ENCODE data around the gene BRAT1.

BRAT1 gene

GRCh38 chr7:2509298-2509906 is 45.9 kb downstream of the BRAT1 start:
- DNase-seq: no peak

- peak; percentile 65 to 70 for DNase-seq
These were observed 46.8 kb downstream of the BRAT1 start for GRCh38 chr7:2508327-2509215.

- no peak for DNase-seq
These were observed 47.4 kb downstream of the BRAT1 start for GRCh38 chr7:2507917-2508306.

- DNase-seq: no peak
These were observed 48.0 kb downstream of the BRAT1 start for GRCh38 chr7:2507208-2507916.

GRCh38 chr7:2505401-2505800 is 49.9 kb downstream of the BRAT1 start:
- no peak for DNase-seq

GRCh38 chr7:2504889-2505375 is 50.4 kb downstream of the BRAT1 start:
- no peak for DNase-seq

- no peak for DNase-seq
These were observed 51.0 kb downstream of the BRAT1 start for GRCh38 chr7:2504128-2504888.

- no peak for DNase-seq
These were observed 52.0 kb downstream of the BRAT1 start for GRCh38 chr7:2503056-2503941.

GRCh38 chr7:2502647-2502966 is 52.7 kb downstream of the BRAT1 start:
- no peak for DNase-seq

GRCh38 chr7:2501947-2502646 is 53.2 kb downstream of the BRAT1 start:
- DNase-seq: no peak

- DNase-seq: no peak
These were observed 54.6 kb downstream of the BRAT1 start for GRCh38 chr7:2500701-2501100.

- DNase-seq: no peak
These were observed 55.4 kb downstream of the BRAT1 start for GRCh38 chr7:2499719-2500430.

- DNase-seq: no peak
These were observed 56.1 kb downstream of the BRAT1 start for GRCh38 chr7:2499181-2499580.

GRCh38 chr7:2498708-2499107 is 56.6 kb downstream of the BRAT1 start:
- no peak for DNase-seq

GRCh38 chr7:2497500-2498336 is 57.6 kb downstream of the BRAT1 start:
- DNase-seq: no peak

- DNase-seq: no peak
These were observed 58.3 kb downstream of the BRAT1 start for GRCh38 chr7:2497065-2497464.

- no peak for DNase-seq
These were observed 58.9 kb downstream of the BRAT1 start for GRCh38 chr7:2496375-2496774.

- no peak for DNase-seq
These were observed 59.7 kb downstream of the BRAT1 start for GRCh38 chr7:2495418-2496299.
